ENCODE results near the gene ATP6V1C2.

The ATP6V1C2 gene

GRCh38 chr2:10762651-10763460 lies 41.4 kb downstream of the ATP6V1C2 start:
- Histone ChIP-seq H3K36me3 (replicated peaks in 1 of 2; ENCODE audit: control insufficient read depth in 2 of 2, insufficient read depth in 2 of 2, low read length in 2 of 2) (no peaks in the 10 kb centered on the region), H2BK15ac (ENCODE audit: low read length) (peak overlapping the region; percentile 94), H3K4me3 (ENCODE audit: low read length in 2 of 2) (no peak overlapping the region), H3K79me1 (ENCODE audit: low read depth, low read length) (no peaks in the 10 kb centered on the region), H4K8ac (ENCODE audit: low read depth, low read length) (peak overlapping the region; percentile 72), H2BK5ac (ENCODE audit: low read length) (peak overlapping the region; percentile 88), H3K4me1 (ENCODE audit: control insufficient read depth in 2 of 2, insufficient read depth in 1 of 2, low read depth in 1 of 2, low read length in 2 of 2) (peaks cover 12 to 14% of the 10 kb centered on the region in 2 donors), H3K23ac (ENCODE audit: low read depth, low read length, poor library complexity) (peak overlapping the region; percentile 48), H2AFZ (ENCODE audit: low read length) (peak overlapping the region; percentile 85), H3K14ac (ENCODE audit: low read length) (no peak overlapping the region), H3K27me3 (ENCODE audit: control insufficient read depth in 3 of 3, insufficient read depth in 3 of 3, low read depth in 1 of 3, low read length in 3 of 3) (peaks cover 0 to 8% (median 0%) of the 10 kb centered on the region in 3 experiments), H3K4me2 (ENCODE audit: insufficient read depth, low read length, poor library complexity, severe bottlenecking) (no peak overlapping the region), H4K91ac (ENCODE audit: low read depth, low read length, poor library complexity) (no peak overlapping the region), H2BK12ac (ENCODE audit: low read length) (peak overlapping the region; percentile 30), H3K4ac (ENCODE audit: low read length) (no peak overlapping the region), H2AK5ac (ENCODE audit: low read depth, low read length) (peak overlapping the region; percentile 17), H3K18ac (ENCODE audit: low read length) (peak overlapping the region; percentile 80), H3K9ac (ENCODE audit: low read depth, low read length, poor library complexity) (no peak overlapping the region), H2BK120ac (ENCODE audit: low read depth, low read length) (no peak overlapping the region), H3K27ac (replicated peaks; ENCODE audit: low read length) (no peak overlapping the region), H3K9me3 (replicated peaks in 1 of 2; ENCODE audit: control insufficient read depth in 2 of 2, insufficient read depth in 1 of 2, low read depth in 1 of 2, low read length in 2 of 2) (peaks cover 0 to 2% of the 10 kb centered on the region in 2 donors)
- WGBS, 2 donors (ENCODE audit: extremely low coverage in 2 of 2, insufficient read length in 2 of 2, insufficient replicate concordance in 1 of 2): no CpG with 5 or more reads among the region's 25 CpGs
- no peak for DNase-seq (ENCODE audit: low spot score)

- Histone ChIP-seq H3K4me2 (ENCODE audit: insufficient read depth, low read length, poor library complexity, severe bottlenecking) (no peak overlapping the region), H2AK5ac (ENCODE audit: low read depth, low read length) (peak overlapping the region; percentile 17), H3K18ac (ENCODE audit: low read length) (peak overlapping the region; percentile 80), H3K4ac (ENCODE audit: low read length) (no peak overlapping the region), H3K23ac (ENCODE audit: low read depth, low read length, poor library complexity) (peak overlapping the region; percentile 48), H3K27me3 (ENCODE audit: control insufficient read depth in 3 of 3, insufficient read depth in 3 of 3, low read depth in 1 of 3, low read length in 3 of 3) (peaks cover 0 to 11% (median 0%) of the 10 kb centered on the region in 3 experiments), H2BK5ac (ENCODE audit: low read length) (peak overlapping the region; percentile 88), H3K4me1 (ENCODE audit: control insufficient read depth in 2 of 2, insufficient read depth in 1 of 2, low read depth in 1 of 2, low read length in 2 of 2) (peaks cover 14 to 15% of the 10 kb centered on the region in 2 donors), H3K14ac (ENCODE audit: low read length) (no peak overlapping the region), H3K27ac (replicated peaks; ENCODE audit: low read length) (no peak overlapping the region), H3K79me1 (ENCODE audit: low read depth, low read length) (no peaks in the 10 kb centered on the region), H2AFZ (ENCODE audit: low read length) (no peak overlapping the region), H2BK120ac (ENCODE audit: low read depth, low read length) (no peak overlapping the region), H4K91ac (ENCODE audit: low read depth, low read length, poor library complexity) (no peak overlapping the region), H2BK12ac (ENCODE audit: low read length) (peak overlapping the region; percentile 30), H4K8ac (ENCODE audit: low read depth, low read length) (peak overlapping the region; percentile 72), H3K9ac (ENCODE audit: low read depth, low read length, poor library complexity) (no peak overlapping the region), H3K4me3 (ENCODE audit: low read length in 2 of 2) (no peak overlapping the region), H2BK15ac (ENCODE audit: low read length) (peak overlapping the region; percentile 94), H3K9me3 (replicated peaks in 1 of 2; ENCODE audit: control insufficient read depth in 2 of 2, insufficient read depth in 1 of 2, low read depth in 1 of 2, low read length in 2 of 2) (peaks cover 0 to 2% of the 10 kb centered on the region in 2 donors), H3K36me3 (replicated peaks in 1 of 2; ENCODE audit: control insufficient read depth in 2 of 2, insufficient read depth in 2 of 2, low read length in 2 of 2) (no peaks in the 10 kb centered on the region)
- DNase-seq (ENCODE audit: low spot score): no peak
- WGBS, 2 donors (ENCODE audit: extremely low coverage in 2 of 2, insufficient read length in 2 of 2, insufficient replicate concordance in 1 of 2): no CpG with 5 or more reads among the region's 9 CpGs
Observed at GRCh38 chr2:10763461-10763800, 42.0 kb downstream of the ATP6V1C2 start.

GRCh38 chr2:10764096-10764785 lies 42.8 kb downstream of the ATP6V1C2 start:
- no peak overlapping the region for H3K9ac ChIP-seq (ENCODE audit: low read depth, low read length, poor library complexity)
- H2BK5ac ChIP-seq (ENCODE audit: low read length): no peak overlapping the region
- no peak for DNase-seq (ENCODE audit: low spot score)
- H2BK12ac ChIP-seq (ENCODE audit: low read length): no peak overlapping the region
- no peak overlapping the region for H3K14ac ChIP-seq (ENCODE audit: low read length)
- H3K23ac ChIP-seq (ENCODE audit: low read depth, low read length, poor library complexity): no peak overlapping the region
- peak overlapping the region; percentile 68 for H2AFZ ChIP-seq (ENCODE audit: low read length)
- no peaks in the 10 kb centered on the region for H3K79me1 ChIP-seq (ENCODE audit: low read depth, low read length)
- H3K36me3 ChIP-seq (replicated peaks in 1 of 2; ENCODE audit: control insufficient read depth in 2 of 2, insufficient read depth in 2 of 2, low read length in 2 of 2): no peaks in the 10 kb centered on the region
- peaks cover 0 to 2% of the 10 kb centered on the region in 2 donors for H3K9me3 ChIP-seq (replicated peaks in 1 of 2; ENCODE audit: control insufficient read depth in 2 of 2, insufficient read depth in 1 of 2, low read depth in 1 of 2, low read length in 2 of 2)
- no CpG with 5 or more reads among the region's 18 CpGs for WGBS, 2 donors (ENCODE audit: extremely low coverage in 2 of 2, insufficient read length in 2 of 2, insufficient replicate concordance in 1 of 2)
- H2AK5ac ChIP-seq (ENCODE audit: low read depth, low read length): peak overlapping the region; percentile 47
- no peak overlapping the region for H4K91ac ChIP-seq (ENCODE audit: low read depth, low read length, poor library complexity)
- H2BK120ac ChIP-seq (ENCODE audit: low read depth, low read length): no peak overlapping the region
- peak overlapping the region; percentile 74 for H3K18ac ChIP-seq (ENCODE audit: low read length)
- H2BK15ac ChIP-seq (ENCODE audit: low read length): no peak overlapping the region
- no peak overlapping the region for H3K27ac ChIP-seq (replicated peaks; ENCODE audit: low read length)
- H3K4me3 ChIP-seq (ENCODE audit: low read length in 2 of 2): no peak overlapping the region
- H3K4me2 ChIP-seq (ENCODE audit: insufficient read depth, low read length, poor library complexity, severe bottlenecking): no peak overlapping the region
- H3K4ac ChIP-seq (ENCODE audit: low read length): no peak overlapping the region
- peaks cover 0 to 11% (median 0%) of the 10 kb centered on the region in 3 experiments for H3K27me3 ChIP-seq (ENCODE audit: control insufficient read depth in 3 of 3, insufficient read depth in 3 of 3, low read depth in 1 of 3, low read length in 3 of 3)
- no peak overlapping the region for H4K8ac ChIP-seq (ENCODE audit: low read depth, low read length)
- peaks cover 14 to 15% of the 10 kb centered on the region in 2 donors for H3K4me1 ChIP-seq (ENCODE audit: control insufficient read depth in 2 of 2, insufficient read depth in 1 of 2, low read depth in 1 of 2, low read length in 2 of 2)

GRCh38 chr2:10764896-10765295 lies 43.5 kb downstream of the ATP6V1C2 start:
- no peak overlapping the region for H3K4ac ChIP-seq (ENCODE audit: low read length)
- H2AK5ac ChIP-seq (ENCODE audit: low read depth, low read length): peak overlapping the region; percentile 14
- DNase-seq (ENCODE audit: low spot score): no peak
- H3K79me1 ChIP-seq (ENCODE audit: low read depth, low read length): no peaks in the 10 kb centered on the region
- no peak overlapping the region for H2BK5ac ChIP-seq (ENCODE audit: low read length)
- H3K36me3 ChIP-seq (replicated peaks in 1 of 2; ENCODE audit: control insufficient read depth in 2 of 2, insufficient read depth in 2 of 2, low read length in 2 of 2): no peaks in the 10 kb centered on the region
- H2BK12ac ChIP-seq (ENCODE audit: low read length): no peak overlapping the region
- H2AFZ ChIP-seq (ENCODE audit: low read length): no peak overlapping the region
- H3K9ac ChIP-seq (ENCODE audit: low read depth, low read length, poor library complexity): no peak overlapping the region
- H3K4me2 ChIP-seq (ENCODE audit: insufficient read depth, low read length, poor library complexity, severe bottlenecking): no peak overlapping the region
- H2BK15ac ChIP-seq (ENCODE audit: low read length): no peak overlapping the region
- peaks cover 0 to 2% of the 10 kb centered on the region in 2 donors for H3K9me3 ChIP-seq (replicated peaks in 1 of 2; ENCODE audit: control insufficient read depth in 2 of 2, insufficient read depth in 1 of 2, low read depth in 1 of 2, low read length in 2 of 2)
- no peak overlapping the region for H4K91ac ChIP-seq (ENCODE audit: low read depth, low read length, poor library complexity)
- no peak overlapping the region for H3K14ac ChIP-seq (ENCODE audit: low read length)
- no peak overlapping the region for H2BK120ac ChIP-seq (ENCODE audit: low read depth, low read length)
- no CpG with 5 or more reads among the region's 4 CpGs for WGBS, 2 donors (ENCODE audit: extremely low coverage in 2 of 2, insufficient read length in 2 of 2, insufficient replicate concordance in 1 of 2)
- peaks cover 0 to 11% (median 0%) of the 10 kb centered on the region in 3 experiments for H3K27me3 ChIP-seq (ENCODE audit: control insufficient read depth in 3 of 3, insufficient read depth in 3 of 3, low read depth in 1 of 3, low read length in 3 of 3)
- no peak overlapping the region for H3K18ac ChIP-seq (ENCODE audit: low read length)
- no peak overlapping the region for H3K23ac ChIP-seq (ENCODE audit: low read depth, low read length, poor library complexity)
- peaks cover 12 to 15% of the 10 kb centered on the region in 2 donors for H3K4me1 ChIP-seq (ENCODE audit: control insufficient read depth in 2 of 2, insufficient read depth in 1 of 2, low read depth in 1 of 2, low read length in 2 of 2)
- no peak overlapping the region for H3K27ac ChIP-seq (replicated peaks; ENCODE audit: low read length)
- H3K4me3 ChIP-seq (ENCODE audit: low read length in 2 of 2): no peak overlapping the region
- no peak overlapping the region for H4K8ac ChIP-seq (ENCODE audit: low read depth, low read length)

Data from neuronal stem cell (in vitro differentiated cells).